Stomach (tissue), 4 donors: ENCODE measurements around the gene GATB.

Experiments used
- CTCF ChIP-seq, 7 experiments: fragments of 450-650 bp in 4 of 7; fragments of 200-600 bp in 3 of 7; sonication (generic) in 3 of 7; IDR thresholded peaks; one replicate each; pipeline ENCODE4 v1.5.1; 2016 to 2019; ENCODE audit warnings: antibody characterized with exemption in 7 of 7, control low read depth in 2 of 7, mild to moderate bottlenecking in 1 of 7
- EP300 ChIP-seq: sonication (generic); formaldehyde crosslinking; IDR thresholded peaks from one replicate; pipeline ENCODE4 v1.6.1; 2017; ENCODE audit warnings: antibody characterized with exemption
- POLR2A ChIP-seq, 4 donors: fragments of 450-650 bp; IDR thresholded peaks; one replicate each; pipeline ENCODE4 v1.6.1; 2016; ENCODE audit warnings: antibody characterized with exemption in 4 of 4, control low read depth in 2 of 4, mild to moderate bottlenecking in 1 of 4, moderate library complexity in 1 of 4
- POLR2AphosphoS5 ChIP-seq, 3 donors: sonication (generic); formaldehyde crosslinking; IDR thresholded peaks; one replicate each; pipeline ENCODE4 v1.6.1; 2016; ENCODE audit warnings: antibody characterized with exemption in 3 of 3

GRCh38 chr4:151653548-151653918 lies 107.3 kb downstream of the GATB start:
- no peak for TF ChIP-seq CTCF (IDR thresholded peaks at IDR 0.05)
- TF ChIP-seq POLR2A (IDR thresholded peaks at IDR 0.05) = no peak
- no peak for TF ChIP-seq EP300
- TF ChIP-seq POLR2AphosphoS5 (IDR thresholded peaks at IDR 0.05) = no peak
